HFFc6 (cell line): Measurements from ENCODE around the gene PREX1. TPM values are rescaled to one million over a fixed set of nuclear protein-coding genes. Genes with fewer than 3 reads are reported as not detected.

Experiments
- DNase-seq: peaks from one replicate; pipeline ENCODE4 v3.0.0-alpha.2; 2018
- H3K27ac Mint-ChIP-seq: 2 replicates; pipeline ENCODE4 v1.8.0; 2020; ENCODE audit warnings: mild to moderate bottlenecking, mixed read lengths
- H3K27me3 Mint-ChIP-seq: 2 replicates; pipeline ENCODE4 v1.8.0; 2021; ENCODE audit warnings: mild to moderate bottlenecking, moderate library complexity, mixed read lengths; ENCODE audit not compliant: insufficient read depth
- H3K36me3 Mint-ChIP-seq: 2 replicates; pipeline ENCODE4 v1.8.0; 2021; ENCODE audit warnings: low read depth, mixed read lengths
- H3K4me1 Mint-ChIP-seq: 2 replicates; pipeline ENCODE4 v1.8.0; 2020; ENCODE audit warnings: low read depth, mixed read lengths
- H3K4me3 Mint-ChIP-seq: 2 replicates; pipeline ENCODE4 v1.8.0; 2020; ENCODE audit warnings: mild to moderate bottlenecking, moderate library complexity, mixed read lengths
- H3K9me3 Mint-ChIP-seq: 2 replicates; pipeline ENCODE4 v1.8.0; 2020; ENCODE audit warnings: mild to moderate bottlenecking, mixed read lengths
- CTCF ChIP-seq: fragments of 200-600 bp; sonication (generic); IDR thresholded peaks from 2 replicates; pipeline ENCODE4 v1.5.0; 2021; ENCODE audit warnings: antibody characterized with exemption, mild to moderate bottlenecking
- total RNA-seq, 6 experiments: library from RNA; stranded (reverse); fragmentation: NEBNext Ultra II Directional; extraction: Animal tissue kit (Norgen Biotek cat#: 25700); gene quantifications; 2 replicates in 1 of 6; 3 replicates in 5 of 6; pipeline ENCODE4 v1.2.3, GENCODE V29; 2021

PREX1 gene
- total RNA-seq, 6 experiments from 2014 or later = 1.8 to 4.1 (median 2.8) TPM

DNA sequence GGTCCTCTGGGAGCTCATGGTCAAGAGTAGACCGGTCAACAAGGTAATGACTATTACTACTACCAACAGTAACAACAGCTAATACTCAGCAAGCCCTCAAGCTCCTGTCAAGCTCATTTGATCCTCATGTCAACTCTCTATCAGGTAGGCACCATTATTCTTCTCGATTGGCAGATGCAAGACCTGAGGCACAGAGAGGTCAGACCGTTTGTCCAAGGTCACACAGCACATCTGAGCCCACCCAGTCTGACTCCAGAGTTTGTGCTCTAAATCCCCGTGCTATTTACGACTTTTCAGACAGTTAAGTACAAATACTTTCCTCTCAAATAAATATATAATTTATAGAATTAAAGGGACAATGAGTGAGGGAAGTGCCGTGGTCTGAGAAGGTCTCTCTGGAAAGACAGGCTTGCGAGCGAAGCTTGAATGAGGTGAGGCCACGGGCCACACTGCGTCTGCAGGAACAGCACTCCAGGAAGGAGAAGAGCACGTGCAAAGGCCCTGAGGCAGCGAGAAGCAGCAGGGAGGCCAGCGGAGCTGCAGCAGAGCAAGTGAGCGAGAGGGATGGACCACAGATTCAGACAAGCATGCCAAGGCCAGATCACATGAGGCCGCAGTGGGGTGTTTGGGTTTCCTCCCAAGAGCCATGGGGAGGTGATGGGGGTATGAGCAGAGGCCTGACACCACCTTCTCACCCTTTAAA, 117.3 kb downstream of the PREX1 start:
- Mint-ChIP-seq H3K9me3 (no peaks in the 10 kb centered on the region), H3K36me3 (no peaks in the 10 kb centered on the region), H3K27ac (no peak overlapping the region), H3K4me3 (no peak overlapping the region), H3K4me1 (no peaks in the 10 kb centered on the region), H3K27me3 (peaks cover 8% of the 10 kb centered on the region)
- DNase-seq = no peak
- TF ChIP-seq CTCF = no peak

- Mint-ChIP-seq H3K4me1 (no peaks in the 10 kb centered on the region), H3K27me3 (peaks cover 6% of the 10 kb centered on the region), H3K36me3 (no peaks in the 10 kb centered on the region), H3K9me3 (no peaks in the 10 kb centered on the region), H3K4me3 (no peak overlapping the region), H3K27ac (no peak overlapping the region)
- no peak for TF ChIP-seq CTCF
- DNase-seq = no peak
Measured at GRCh38 chr20:48709744-48710143, 118.1 kb downstream of the PREX1 start.

GRCh38 chr20:48709058-48709691, 118.6 kb downstream of the PREX1 start:
- TF ChIP-seq CTCF = no peak
- Mint-ChIP-seq H3K36me3 (no peaks in the 10 kb centered on the region), H3K9me3 (no peaks in the 10 kb centered on the region), H3K4me1 (no peaks in the 10 kb centered on the region), H3K4me3 (no peak overlapping the region), H3K27me3 (peaks cover 5% of the 10 kb centered on the region), H3K27ac (no peak overlapping the region)
- no peak for DNase-seq

DNA sequence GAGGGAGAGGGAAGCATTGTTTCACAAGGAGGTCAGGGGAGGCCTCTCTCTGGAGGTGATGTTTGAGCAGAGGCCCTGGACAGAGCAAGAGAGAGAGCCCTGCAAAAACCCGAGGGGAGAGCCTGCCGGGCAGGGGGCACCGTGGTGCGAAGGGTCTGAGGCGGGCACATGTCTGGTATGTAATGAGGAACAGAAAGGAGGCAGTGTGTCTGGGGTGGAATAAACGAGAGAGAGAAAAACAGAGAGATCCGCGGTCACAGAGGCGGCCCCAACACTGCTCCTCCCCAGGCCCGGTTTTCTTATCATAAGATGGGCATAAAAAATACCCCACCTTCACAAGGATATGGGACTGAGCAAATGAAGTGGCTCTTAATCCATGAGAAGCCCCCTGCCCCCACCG, 119.2 kb downstream of the PREX1 start:
- H3K27me3 Mint-ChIP-seq = peaks cover 5% of the 10 kb centered on the region
- H3K9me3 Mint-ChIP-seq = no peaks in the 10 kb centered on the region
- no peak for TF ChIP-seq CTCF
- H3K4me1 Mint-ChIP-seq = no peaks in the 10 kb centered on the region
- no peak overlapping the region for H3K4me3 Mint-ChIP-seq
- H3K36me3 Mint-ChIP-seq = no peaks in the 10 kb centered on the region
- no peak overlapping the region for H3K27ac Mint-ChIP-seq
- DNase-seq = no peak

GRCh38 chr20:48708116-48708515, 119.7 kb downstream of the PREX1 start:
- H3K36me3 Mint-ChIP-seq = no peaks in the 10 kb centered on the region
- peaks cover 5% of the 10 kb centered on the region for H3K27me3 Mint-ChIP-seq
- no peak for DNase-seq
- no peak overlapping the region for H3K27ac Mint-ChIP-seq
- no peaks in the 10 kb centered on the region for H3K4me1 Mint-ChIP-seq
- no peaks in the 10 kb centered on the region for H3K9me3 Mint-ChIP-seq
- TF ChIP-seq CTCF = no peak
- H3K4me3 Mint-ChIP-seq = no peak overlapping the region
